Mesodermal cell (in vitro differentiated cells): ENCODE results near the gene KIF18B.

Experiments
- H3K27ac ChIP-seq: 2 replicates; pipeline ENCODE4 v1.7.0; 2013; ENCODE audit warnings: mild to moderate bottlenecking, low read depth, low read length, moderate library complexity; ENCODE audit not compliant: severe bottlenecking
- H3K36me3 ChIP-seq: 2 replicates; pipeline ENCODE4 v1.7.1; 2013; ENCODE audit warnings: mild to moderate bottlenecking, low read length, moderate library complexity; ENCODE audit not compliant: control insufficient read depth, insufficient read depth
- H3K4me1 ChIP-seq: one replicate; pipeline ENCODE4 v1.7.1; 2013; ENCODE audit warnings: mild to moderate bottlenecking, low read length; ENCODE audit not compliant: insufficient read depth, control insufficient read depth, poor library complexity, severe bottlenecking
- H3K4me3 ChIP-seq: 2 replicates; pipeline ENCODE4 v1.7.0; 2013; ENCODE audit warnings: low read length, control low read depth, mild to moderate bottlenecking; ENCODE audit not compliant: insufficient read depth, poor library complexity, severe bottlenecking; ENCODE audit errors: extremely low read depth
- H3K9me3 ChIP-seq: 2 replicates; pipeline ENCODE4 v1.7.1; 2013; ENCODE audit warnings: mild to moderate bottlenecking, low read length, moderate library complexity; ENCODE audit not compliant: control insufficient read depth
- WGBS, 2 experiments: methylation state at CpG; one replicate each; pipeline ENCODE4 v1.1.5; 2013; ENCODE audit warnings: missing lambda C conversion rate in 2 of 2; ENCODE audit not compliant: insufficient coverage in 2 of 2; 5-methylcytosine and 5-hydroxymethylcytosine counted together

The KIF18B gene

GRCh38 chr17:44981221-44981968 is 33.8 kb upstream of the KIF18B start:
- peaks cover 14% of the 10 kb centered on the region for H3K4me1 ChIP-seq
- no peaks in the 10 kb centered on the region for H3K36me3 ChIP-seq
- 71 to 82% methylated on average over 5 to 9 of the region's 12 CpGs for WGBS, 2 experiments
- no peaks in the 10 kb centered on the region for H3K9me3 ChIP-seq
- no peak overlapping the region for H3K27ac ChIP-seq
- no peak overlapping the region for H3K4me3 ChIP-seq

GRCh38 chr17:44979426-44979995 is 31.9 kb upstream of the KIF18B start:
- Histone ChIP-seq H3K4me3 (no peak overlapping the region), H3K27ac (peak overlapping the region; percentile 29), H3K36me3 (no peaks in the 10 kb centered on the region), H3K9me3 (no peaks in the 10 kb centered on the region), H3K4me1 (peaks cover 14% of the 10 kb centered on the region)
- WGBS, 2 experiments = 76 to 88% methylated on average over 3 to 8 of the region's 9 CpGs

GRCh38 chr17:44978807-44979206 is 31.2 kb upstream of the KIF18B start:
- Histone ChIP-seq H3K4me1 (peaks cover 14% of the 10 kb centered on the region), H3K27ac (no peak overlapping the region), H3K36me3 (no peaks in the 10 kb centered on the region), H3K4me3 (no peak overlapping the region), H3K9me3 (no peaks in the 10 kb centered on the region)
- 100% methylated on average over 2 to 4 of the region's 5 CpGs for WGBS, 2 experiments

GRCh38 chr17:44977814-44978550 is 30.4 kb upstream of the KIF18B start:
- no peak overlapping the region for H3K27ac ChIP-seq
- no peaks in the 10 kb centered on the region for H3K36me3 ChIP-seq
- 63 to 80% methylated on average over 3 to 6 of the region's 7 CpGs for WGBS, 2 experiments
- peaks cover 14% of the 10 kb centered on the region for H3K4me1 ChIP-seq
- no peak overlapping the region for H3K4me3 ChIP-seq
- no peaks in the 10 kb centered on the region for H3K9me3 ChIP-seq

GRCh38 chr17:44977065-44977464 is 29.5 kb upstream of the KIF18B start:
- Histone ChIP-seq H3K4me3 (no peak overlapping the region), H3K27ac (no peak overlapping the region), H3K4me1 (peaks cover 17% of the 10 kb centered on the region), H3K36me3 (no peaks in the 10 kb centered on the region), H3K9me3 (no peaks in the 10 kb centered on the region)
- 81% methylated on average over 3 of the region's 3 CpGs; no CpG with 5 or more reads in 1 of the 2 experiments for WGBS, 2 experiments

- Histone ChIP-seq H3K9me3 (no peaks in the 10 kb centered on the region), H3K4me3 (no peak overlapping the region), H3K36me3 (no peaks in the 10 kb centered on the region), H3K4me1 (peaks cover 21% of the 10 kb centered on the region), H3K27ac (no peak overlapping the region)
- 75 to 87% methylated on average over 8 to 11 of the region's 13 CpGs for WGBS, 2 experiments
These were observed 28.6 kb upstream of the KIF18B start for GRCh38 chr17:44976206-44976605.

- no peak overlapping the region for H3K4me3 ChIP-seq
- no peaks in the 10 kb centered on the region for H3K9me3 ChIP-seq
- no peaks in the 10 kb centered on the region for H3K36me3 ChIP-seq
- 88 to 93% methylated on average over 2 to 3 of the region's 6 CpGs for WGBS, 2 experiments
- H3K27ac ChIP-seq = no peak overlapping the region
- H3K4me1 ChIP-seq = peaks cover 16% of the 10 kb centered on the region
These were observed 25.4 kb upstream of the KIF18B start for GRCh38 chr17:44972953-44973352.

GRCh38 chr17:44971776-44972483 is 24.4 kb upstream of the KIF18B start:
- no peaks in the 10 kb centered on the region for H3K9me3 ChIP-seq
- no peaks in the 10 kb centered on the region for H3K36me3 ChIP-seq
- WGBS, 2 experiments = 28% methylated on average over 5 to 6 of the region's 8 CpGs
- H3K4me3 ChIP-seq = no peak overlapping the region
- peaks cover 9% of the 10 kb centered on the region for H3K4me1 ChIP-seq
- H3K27ac ChIP-seq = no peak overlapping the region

- H3K9me3 ChIP-seq = no peaks in the 10 kb centered on the region
- no peak overlapping the region for H3K27ac ChIP-seq
- H3K36me3 ChIP-seq = no peaks in the 10 kb centered on the region
- H3K4me1 ChIP-seq = peaks cover 9% of the 10 kb centered on the region
- 2 to 3% methylated on average over 47 to 48 of the region's 55 CpGs for whole genome bisulfite sequencing, 2 experiments
- peak overlapping the region; percentile 48 for H3K4me3 ChIP-seq
These were observed 22.7 kb upstream of the KIF18B start for GRCh38 chr17:44970136-44970741.

- Histone ChIP-seq H3K27ac (no peak overlapping the region), H3K36me3 (no peaks in the 10 kb centered on the region), H3K9me3 (no peaks in the 10 kb centered on the region), H3K4me3 (peak overlapping the region; percentile 52), H3K4me1 (peaks cover 9% of the 10 kb centered on the region)
- WGBS, 2 experiments = 14 to 19% methylated on average over 13 to 15 of the region's 19 CpGs
These were observed 21.7 kb upstream of the KIF18B start for GRCh38 chr17:44969144-44969780.
